DOHH2 (cell line): ENCODE results near the gene IRF2BP2.

Source experiments
- H3F3A ChIP-seq: fragments of 200-600 bp; sonication (generic), shearing (Covaris generic); 2 replicates; pipeline ENCODE4 v1.6.0; 2016; ENCODE audit warnings: antibody characterized with exemption, mild to moderate bottlenecking; ENCODE audit not compliant: control insufficient read depth, insufficient read depth
- H3K27ac ChIP-seq: fragments of 200-600 bp; sonication (generic); 2 replicates; pipeline ENCODE4 v1.5.1; 2014; ENCODE audit warnings: low read depth, mild to moderate bottlenecking, low read length, moderate library complexity
- H3K27me3 ChIP-seq: fragments of 200-600 bp; sonication (generic); 2 replicates; pipeline ENCODE4 v1.6.1; 2014; ENCODE audit warnings: mild to moderate bottlenecking, low read length, mixed read lengths; ENCODE audit not compliant: control insufficient read depth
- H3K36me3 ChIP-seq: fragments of 200-600 bp; sonication (generic); 2 replicates; pipeline ENCODE4 v1.6.1; 2014; ENCODE audit warnings: mild to moderate bottlenecking, low read length, moderate library complexity, mixed read lengths; ENCODE audit not compliant: control insufficient read depth
- H3K4me1 ChIP-seq: fragments of 200-600 bp; sonication (generic); 2 replicates; pipeline ENCODE4 v1.6.1; 2014; ENCODE audit warnings: mild to moderate bottlenecking, low read length, mixed read lengths; ENCODE audit not compliant: control insufficient read depth
- H3K4me2 ChIP-seq: fragments of 200-600 bp; sonication (generic); 2 replicates; pipeline ENCODE4 v1.6.0; 2014; ENCODE audit warnings: mild to moderate bottlenecking, low read length, moderate library complexity
- H3K4me3 ChIP-seq: fragments of 200-600 bp; sonication (generic); 2 replicates; pipeline ENCODE4 v1.5.1; 2014; ENCODE audit warnings: mild to moderate bottlenecking, low read length, mixed read lengths
- H3K79me2 ChIP-seq: fragments of 200-600 bp; sonication (generic); 2 replicates; pipeline ENCODE4 v1.6.1; 2014; ENCODE audit warnings: mild to moderate bottlenecking, low read length, mixed read lengths; ENCODE audit not compliant: control insufficient read depth
- H3K9me2 ChIP-seq: fragments of 200-600 bp; sonication (generic); replicated peaks from 2 replicates; pipeline ENCODE4 v1.6.1; 2014; ENCODE audit warnings: mild to moderate bottlenecking, low read length, mixed read lengths; ENCODE audit not compliant: control insufficient read depth
- H3K9me3 ChIP-seq: fragments of 200-600 bp; sonication (generic); 2 replicates; pipeline ENCODE4 v1.6.1; 2014; ENCODE audit warnings: antibody characterized with exemption, low read length, mixed read lengths; ENCODE audit not compliant: control insufficient read depth, insufficient read depth
- H4K20me1 ChIP-seq: fragments of 200-600 bp; sonication (generic); 2 replicates; pipeline ENCODE4 v1.6.0; 2014; ENCODE audit warnings: low read depth, mild to moderate bottlenecking, antibody characterized with exemption, low read length, moderate library complexity; ENCODE audit not compliant: control insufficient read depth, insufficient read depth
- EZH2phosphoT487 ChIP-seq: fragments of 200-600 bp; sonication (generic); IDR thresholded peaks from 2 replicates; pipeline ENCODE4 v1.6.1; 2017; ENCODE audit warnings: borderline replicate concordance, mild to moderate bottlenecking, antibody characterized with exemption, low read length, moderate library complexity, mixed read lengths
- TF ChIP-seq, protein P1 (sequence below): fragments of 200-600 bp; sonication (generic); IDR thresholded peaks from one replicate; pipeline ENCODE4 v1.5.1; 2014; ENCODE audit warnings: antibody characterized with exemption, mild to moderate bottlenecking, low read depth, low read length; ENCODE audit not compliant: poor library complexity, severe bottlenecking

IRF2BP2 gene

DNA sequence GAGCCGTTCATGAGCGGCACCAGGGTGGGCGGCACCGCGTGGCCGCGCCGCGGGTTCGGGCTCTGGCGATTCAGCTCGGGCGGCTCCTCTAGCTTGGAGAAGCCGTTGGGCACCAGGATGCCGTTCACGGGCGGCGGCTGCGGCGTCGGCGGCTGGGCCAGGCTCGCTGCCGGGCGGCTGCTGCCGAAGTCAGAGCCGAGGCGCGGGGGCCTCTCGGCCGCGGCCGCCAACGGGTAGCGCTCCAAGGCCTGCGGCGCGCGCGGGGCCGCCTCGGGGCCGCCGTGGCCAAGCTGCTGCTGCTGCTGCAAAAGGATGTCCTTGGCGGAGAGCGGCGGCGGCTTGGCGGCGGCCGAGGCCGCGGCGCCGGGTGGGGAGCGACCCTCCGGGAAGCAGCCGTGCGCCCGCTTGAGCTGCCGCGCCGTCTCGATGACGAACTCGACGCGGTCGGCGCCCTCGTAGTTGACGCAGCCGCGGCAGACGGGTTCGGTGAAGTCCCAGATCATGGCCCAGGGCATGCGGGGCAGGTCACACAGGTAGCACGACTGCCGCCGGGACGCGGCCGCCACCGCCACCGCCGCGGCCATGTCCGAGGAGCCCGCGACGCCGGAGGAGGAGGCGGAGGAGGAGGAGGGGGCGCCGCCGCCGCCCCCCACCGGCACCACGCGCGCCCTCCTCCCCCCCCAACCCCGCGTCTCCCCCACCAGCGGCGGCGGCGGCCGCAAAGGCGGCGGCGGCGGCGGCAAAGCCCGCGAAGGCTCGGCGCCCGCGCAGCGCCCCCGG lies 877 bp downstream of the IRF2BP2 start:
- Histone ChIP-seq H3K79me2 (no peaks in the 10 kb centered on the region), H3K9me3 (no peaks in the 10 kb centered on the region), H3K36me3 (no peaks in the 10 kb centered on the region), H4K20me1 (no peaks in the 10 kb centered on the region), H3K4me2 (peak overlapping the region; percentile 29), H3K4me3 (peak overlapping the region; percentile 17; the same call in 1 of the 2 replicates), H3K4me1 (peaks cover 51% of the 10 kb centered on the region), H3K9me2 (no peaks in the 10 kb centered on the region), H3K27ac (no peak overlapping the region), H3K27me3 (peaks cover 75% of the 10 kb centered on the region), H3F3A (peaks cover 8% of the 10 kb centered on the region)
- TF ChIP-seq EZH2phosphoT487, result peak; percentile 64; the same call in 1 of the 2 replicates
- TF ChIP-seq, protein P1, sequence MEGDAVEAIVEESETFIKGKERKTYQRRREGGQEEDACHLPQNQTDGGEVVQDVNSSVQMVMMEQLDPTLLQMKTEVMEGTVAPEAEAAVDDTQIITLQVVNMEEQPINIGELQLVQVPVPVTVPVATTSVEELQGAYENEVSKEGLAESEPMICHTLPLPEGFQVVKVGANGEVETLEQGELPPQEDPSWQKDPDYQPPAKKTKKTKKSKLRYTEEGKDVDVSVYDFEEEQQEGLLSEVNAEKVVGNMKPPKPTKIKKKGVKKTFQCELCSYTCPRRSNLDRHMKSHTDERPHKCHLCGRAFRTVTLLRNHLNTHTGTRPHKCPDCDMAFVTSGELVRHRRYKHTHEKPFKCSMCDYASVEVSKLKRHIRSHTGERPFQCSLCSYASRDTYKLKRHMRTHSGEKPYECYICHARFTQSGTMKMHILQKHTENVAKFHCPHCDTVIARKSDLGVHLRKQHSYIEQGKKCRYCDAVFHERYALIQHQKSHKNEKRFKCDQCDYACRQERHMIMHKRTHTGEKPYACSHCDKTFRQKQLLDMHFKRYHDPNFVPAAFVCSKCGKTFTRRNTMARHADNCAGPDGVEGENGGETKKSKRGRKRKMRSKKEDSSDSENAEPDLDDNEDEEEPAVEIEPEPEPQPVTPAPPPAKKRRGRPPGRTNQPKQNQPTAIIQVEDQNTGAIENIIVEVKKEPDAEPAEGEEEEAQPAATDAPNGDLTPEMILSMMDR, result no peak

DNA sequence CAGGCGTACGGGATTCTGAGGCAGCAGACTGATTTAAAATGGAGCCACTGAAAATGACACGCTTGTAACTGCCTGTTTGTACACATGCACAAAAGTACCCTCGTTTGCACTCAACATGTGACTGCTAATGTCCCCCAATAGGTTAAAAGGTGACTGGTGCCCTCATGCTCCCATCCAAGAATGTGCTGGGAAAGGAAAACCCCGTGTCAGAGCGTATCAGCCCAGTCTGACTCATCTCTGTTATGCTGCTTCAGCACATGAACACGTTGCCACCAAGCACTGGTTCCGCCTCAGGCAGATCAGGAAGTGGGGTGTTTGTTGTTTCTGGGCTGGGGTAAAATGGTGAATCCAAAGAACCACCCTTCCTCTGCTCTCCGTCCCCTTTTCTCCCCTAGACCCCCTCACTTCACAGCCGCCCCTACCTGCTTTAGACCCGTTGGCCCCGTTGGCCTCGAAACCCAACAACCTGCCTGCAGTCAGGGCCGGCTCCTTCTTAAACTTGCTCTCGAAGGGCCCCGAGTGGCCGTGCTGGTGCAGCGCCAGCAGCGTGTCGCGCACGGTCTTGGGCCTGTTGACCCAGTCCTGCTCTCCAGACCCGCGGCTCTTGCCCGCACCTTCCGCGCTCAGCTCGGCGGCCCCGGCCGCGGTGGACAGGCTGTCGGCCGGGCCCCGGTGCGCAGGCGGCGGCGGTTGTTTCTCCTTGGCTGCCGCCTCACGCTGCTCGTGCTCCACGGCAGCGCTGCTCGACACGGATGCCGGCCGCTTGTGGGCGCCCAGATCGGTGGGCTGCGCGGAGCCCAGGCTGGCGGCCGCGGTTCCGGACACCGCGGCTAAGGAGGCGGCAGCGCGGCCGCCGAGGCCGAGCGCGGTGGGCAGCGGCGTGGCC lies 1.7 kb downstream of the IRF2BP2 start:
- no peaks in the 10 kb centered on the region for H4K20me1 ChIP-seq
- H3K9me2 ChIP-seq, result no peaks in the 10 kb centered on the region
- no peaks in the 10 kb centered on the region for H3K36me3 ChIP-seq
- no peaks in the 10 kb centered on the region for H3K79me2 ChIP-seq
- H3K4me3 ChIP-seq, result peak overlapping the region; percentile 17; the same call in 1 of the 2 replicates
- TF ChIP-seq, protein P1, result no peak
- peak; percentile 66; the same call in 1 of the 2 replicates for TF ChIP-seq EZH2phosphoT487
- H3K27me3 ChIP-seq, result peaks cover 77% of the 10 kb centered on the region
- H3K4me2 ChIP-seq, result peak overlapping the region; percentile 29
- no peaks in the 10 kb centered on the region for H3K9me3 ChIP-seq
- H3F3A ChIP-seq, result peaks cover 8% of the 10 kb centered on the region
- H3K27ac ChIP-seq, result no peak overlapping the region
- H3K4me1 ChIP-seq, result peaks cover 47% of the 10 kb centered on the region

DNA sequence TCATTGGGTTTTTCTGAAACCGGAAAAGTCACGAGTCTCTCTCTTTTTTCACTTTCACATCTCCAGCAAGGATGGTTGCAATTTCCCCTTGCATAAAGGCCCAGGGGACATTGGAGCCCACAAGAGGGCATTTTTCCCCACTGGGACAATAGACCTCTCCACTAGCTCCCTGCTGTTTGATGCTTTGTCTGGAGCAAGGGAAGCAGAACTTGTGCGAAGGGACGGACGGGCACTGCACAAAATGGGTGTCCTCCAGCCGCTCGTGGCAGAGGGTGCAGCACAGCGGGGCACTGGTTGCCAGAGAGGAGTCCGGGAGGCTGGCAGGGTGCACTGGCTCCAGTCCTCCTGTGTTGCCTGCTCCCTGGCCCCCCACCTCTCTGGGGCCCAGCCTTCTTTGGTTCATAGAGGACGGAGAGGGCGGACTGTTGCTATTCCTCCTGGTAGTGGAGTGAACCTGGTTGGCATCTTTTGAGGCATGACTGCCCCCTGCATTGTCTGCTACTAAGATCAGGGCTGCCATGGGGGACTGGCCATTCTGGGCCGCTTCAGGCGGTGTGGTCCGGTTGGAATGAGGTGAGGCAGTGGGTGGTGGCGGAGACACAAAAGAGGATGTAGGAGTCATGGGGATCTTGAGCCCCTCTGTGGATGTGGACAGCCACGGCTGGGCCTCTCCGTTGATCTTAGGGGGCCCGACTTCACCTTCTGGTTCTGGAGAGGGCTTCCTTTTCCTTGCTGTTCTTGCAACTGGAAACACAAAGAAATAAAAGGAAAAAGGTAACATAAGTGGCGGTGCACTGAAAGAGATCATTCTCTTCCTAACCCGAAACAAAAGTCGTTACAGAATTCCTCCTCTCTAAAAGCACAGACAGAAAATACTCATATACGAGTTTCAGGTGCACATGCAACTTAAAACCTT lies 2.6 kb downstream of the IRF2BP2 start:
- H3K9me3 ChIP-seq, result no peaks in the 10 kb centered on the region
- H3K4me1 ChIP-seq, result peaks cover 46% of the 10 kb centered on the region
- no peaks in the 10 kb centered on the region for H4K20me1 ChIP-seq
- peaks cover 77% of the 10 kb centered on the region for H3K27me3 ChIP-seq
- no peak overlapping the region for H3K27ac ChIP-seq
- TF ChIP-seq EZH2phosphoT487, result peak; percentile 60; the same call in 1 of the 2 replicates
- TF ChIP-seq, protein P1, result no peak
- no peaks in the 10 kb centered on the region for H3K36me3 ChIP-seq
- H3K79me2 ChIP-seq, result no peaks in the 10 kb centered on the region
- H3K4me3 ChIP-seq, result no peak overlapping the region
- H3K4me2 ChIP-seq, result 0 out of 2 replicates have a peak overlapping the region, but pooled peaks have one; percentile 14
- peaks cover 10% of the 10 kb centered on the region for H3F3A ChIP-seq
- H3K9me2 ChIP-seq, result no peaks in the 10 kb centered on the region
